NCI-H524 treated with DMSO at 0.1 percent for 48 hours (cell line): ENCODE results near the gene EPN1.

Experiments
- DNase-seq: peaks from one replicate; lab custom pipeline; 2025; lab: John Stamatoyannopoulos, UW

The EPN1 gene

DNA sequence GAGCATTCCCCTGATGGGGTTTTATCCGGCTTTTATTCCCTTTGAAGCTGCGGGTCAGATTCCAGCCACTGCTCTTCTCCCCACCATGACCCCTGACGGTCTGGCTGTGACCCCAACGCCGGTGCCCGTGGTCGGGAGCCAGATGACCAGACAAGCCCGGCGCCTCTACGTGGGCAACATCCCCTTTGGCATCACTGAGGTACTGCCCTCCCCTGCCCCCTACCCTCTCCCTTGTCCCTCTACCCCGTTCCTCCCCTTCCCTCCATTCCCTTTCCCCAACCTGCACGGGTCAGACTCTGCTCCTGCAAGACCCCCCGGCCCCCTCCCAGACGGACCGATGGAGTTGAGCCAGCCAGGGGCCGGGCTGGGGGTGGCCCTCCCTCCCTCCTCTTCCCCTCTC is 14.0 kb upstream of the EPN1 start:
- no peak for DNase-seq

DNA sequence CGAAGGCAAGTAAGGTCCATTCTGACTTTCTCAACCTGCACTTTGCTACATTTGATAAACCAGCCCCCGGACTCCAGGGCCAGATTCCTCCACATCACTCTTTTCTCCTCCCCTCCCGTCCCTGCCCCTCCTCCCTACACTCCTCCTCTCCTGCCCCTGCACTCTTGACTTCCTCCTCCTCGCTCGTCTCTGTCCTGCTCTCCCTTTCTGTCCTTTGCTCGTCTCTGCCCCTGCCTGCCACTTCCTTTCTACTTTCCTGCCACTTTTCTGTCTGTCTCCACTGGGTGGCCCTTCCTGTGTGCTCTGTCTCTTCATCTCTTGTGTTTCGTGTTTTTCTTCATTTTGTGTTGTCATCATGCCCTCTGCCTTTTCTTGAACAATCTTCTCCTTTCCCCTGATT is 13.2 kb upstream of the EPN1 start:
- DNase-seq = no peak

DNA sequence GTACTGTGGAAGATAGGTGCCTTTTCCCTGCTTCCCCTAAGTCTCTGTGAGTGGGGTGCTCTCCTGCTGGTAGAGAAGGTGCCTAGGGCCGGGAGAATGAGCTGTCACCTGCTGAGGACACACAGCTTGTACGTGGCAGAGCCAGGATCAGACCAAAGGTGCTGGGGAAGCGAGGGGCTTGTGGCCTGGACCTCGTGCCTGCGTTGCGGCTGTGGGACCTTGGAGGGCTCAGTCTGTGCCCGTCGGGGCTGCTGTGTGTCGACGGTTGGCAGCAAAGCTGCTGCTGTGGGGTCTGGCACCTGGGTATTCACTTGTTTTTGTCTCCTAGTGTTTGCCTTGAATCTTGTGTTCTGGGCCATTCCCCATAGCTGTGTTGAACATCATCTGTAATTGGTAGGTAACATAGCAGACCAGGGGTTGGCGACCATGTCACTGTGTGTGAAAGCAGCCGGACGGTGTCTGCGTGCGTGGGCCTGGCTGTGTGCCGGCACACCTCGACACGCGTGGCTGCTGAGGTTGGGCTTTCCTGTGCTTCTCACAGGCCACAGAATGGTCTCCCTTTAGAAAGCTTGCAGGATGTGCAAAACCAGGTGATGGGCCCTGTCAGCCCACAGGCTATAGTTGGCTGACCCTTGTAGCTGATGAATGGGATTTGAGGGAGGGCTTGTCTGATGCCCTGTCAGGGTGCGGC is 11.0 kb upstream of the EPN1 start:
- no peak for DNase-seq

DNA sequence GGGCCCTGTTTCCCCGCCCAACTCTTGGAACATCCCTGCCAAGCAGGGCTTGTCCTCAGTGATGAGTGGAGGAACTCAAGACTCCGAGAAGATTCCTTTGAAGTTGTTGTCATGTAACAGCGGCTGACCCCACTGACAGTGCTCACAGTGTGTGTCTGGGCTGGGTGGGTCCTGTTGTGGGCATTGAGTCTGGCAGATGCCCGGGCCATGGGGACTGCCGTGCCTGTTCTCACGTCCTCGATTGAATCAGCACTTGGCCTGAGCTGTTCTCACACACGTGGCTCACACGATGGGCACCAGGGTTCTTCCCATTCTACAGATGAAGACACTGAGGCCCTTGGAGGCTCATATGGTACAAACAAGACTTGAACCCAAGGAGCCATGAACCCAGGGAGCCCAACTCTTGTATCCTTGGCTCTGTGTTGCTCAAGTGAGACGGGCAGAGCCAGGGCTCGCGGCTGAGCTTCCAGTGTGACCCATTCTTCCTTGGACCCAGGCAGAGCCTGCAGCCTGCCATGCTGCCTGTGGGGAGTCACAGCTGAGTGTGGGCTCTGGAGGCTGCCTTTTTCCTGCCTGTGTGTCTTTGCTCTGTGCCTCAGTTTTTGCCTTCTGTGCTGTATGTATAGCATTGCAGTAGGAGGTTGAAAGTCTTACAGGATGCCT is 8.6 kb upstream of the EPN1 start:
- no peak for DNase-seq

DNA sequence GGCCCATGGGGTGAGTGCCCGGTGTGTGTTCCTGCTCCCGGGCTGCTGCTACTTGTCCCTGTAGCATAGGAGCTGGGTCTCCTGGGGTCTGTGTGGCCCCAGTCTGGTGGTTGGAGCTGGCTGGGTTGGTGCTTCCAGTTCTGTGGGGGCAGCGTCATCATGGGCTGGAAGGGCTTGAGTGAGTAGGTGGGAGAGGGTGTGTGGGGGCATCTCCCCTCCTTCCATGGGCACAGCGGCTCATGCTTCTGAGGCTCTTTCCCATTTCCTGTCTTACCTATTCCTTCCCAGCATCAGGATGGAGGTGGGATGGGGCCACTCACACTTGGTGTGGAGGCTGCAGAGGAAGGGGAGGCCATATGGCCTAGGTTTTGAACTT is 8.0 kb upstream of the EPN1 start:
- DNase-seq = no peak

DNA sequence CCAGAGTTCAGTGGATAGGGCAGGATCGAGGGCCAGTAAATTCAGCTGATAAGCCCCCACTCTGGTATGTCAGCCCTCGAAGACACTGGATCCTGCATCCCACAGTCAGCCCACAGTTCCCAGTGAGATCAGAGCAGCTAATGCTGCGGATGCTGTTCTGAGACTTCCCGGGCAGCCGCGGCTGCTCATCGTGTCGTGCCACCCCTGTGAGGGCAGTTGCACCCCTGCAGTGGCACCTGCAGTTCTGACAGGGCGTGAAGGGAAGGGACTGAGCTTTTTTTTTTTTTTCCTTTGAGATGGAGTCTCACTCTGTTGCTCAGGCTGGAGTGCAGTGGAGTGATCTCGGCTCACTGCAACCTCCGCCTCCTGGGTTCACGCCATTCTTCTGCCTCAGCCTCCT is 7.5 kb upstream of the EPN1 start:
- no peak for DNase-seq

DNA sequence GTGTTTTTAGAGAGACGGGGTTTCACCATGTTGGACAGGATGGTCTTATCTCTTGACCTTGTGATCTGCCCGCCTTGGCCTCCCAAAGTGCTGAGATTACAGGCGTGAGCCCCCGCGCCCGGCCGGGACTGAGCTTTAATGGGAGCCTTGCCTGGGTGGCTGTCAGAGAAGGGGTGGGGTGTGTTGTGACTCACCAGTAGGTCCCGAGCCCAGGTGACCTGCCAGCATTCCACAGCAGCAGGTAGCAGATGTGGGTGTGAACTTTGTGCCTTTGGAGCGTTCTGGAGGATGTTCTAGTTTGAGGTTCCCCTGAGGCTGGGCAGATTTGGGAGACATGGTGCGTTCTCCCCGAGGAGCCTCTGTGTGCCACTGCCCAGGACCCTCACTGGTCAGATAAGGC is 7.1 kb upstream of the EPN1 start:
- no peak for DNase-seq

DNA sequence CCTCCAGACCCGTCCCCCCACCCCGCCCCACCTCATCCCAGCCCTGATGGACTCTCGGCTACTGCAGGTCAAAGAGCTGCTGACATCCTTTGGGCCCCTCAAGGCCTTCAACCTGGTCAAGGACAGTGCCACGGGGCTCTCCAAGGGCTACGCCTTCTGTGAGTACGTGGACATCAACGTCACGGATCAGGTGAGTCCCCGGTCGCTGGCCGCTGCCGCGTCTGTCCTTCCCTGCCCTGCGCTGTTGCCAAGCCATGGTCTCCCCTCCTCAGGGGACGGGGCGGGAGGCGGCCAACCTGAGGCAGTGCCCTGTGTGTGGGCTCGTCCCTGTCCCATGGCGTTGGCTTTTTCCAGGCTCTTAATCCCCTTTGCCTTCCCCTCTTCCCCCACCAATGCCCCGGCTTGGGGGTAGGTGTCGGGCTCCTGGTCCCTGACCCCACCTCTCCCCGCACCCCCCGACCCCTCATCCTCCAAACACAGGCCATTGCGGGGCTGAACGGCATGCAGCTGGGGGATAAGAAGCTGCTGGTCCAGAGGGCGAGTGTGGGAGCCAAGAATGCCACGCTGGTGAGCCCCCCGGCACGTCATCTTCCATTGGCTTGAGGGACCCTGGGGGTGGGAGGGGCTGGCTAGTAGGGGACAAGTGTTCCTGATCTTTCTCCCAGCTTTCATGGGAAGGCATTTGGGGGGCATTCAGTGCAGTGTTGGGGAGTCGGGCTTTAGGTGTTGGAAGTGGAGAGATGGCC is 6.2 kb upstream of the EPN1 start:
- no peak for DNase-seq

DNA sequence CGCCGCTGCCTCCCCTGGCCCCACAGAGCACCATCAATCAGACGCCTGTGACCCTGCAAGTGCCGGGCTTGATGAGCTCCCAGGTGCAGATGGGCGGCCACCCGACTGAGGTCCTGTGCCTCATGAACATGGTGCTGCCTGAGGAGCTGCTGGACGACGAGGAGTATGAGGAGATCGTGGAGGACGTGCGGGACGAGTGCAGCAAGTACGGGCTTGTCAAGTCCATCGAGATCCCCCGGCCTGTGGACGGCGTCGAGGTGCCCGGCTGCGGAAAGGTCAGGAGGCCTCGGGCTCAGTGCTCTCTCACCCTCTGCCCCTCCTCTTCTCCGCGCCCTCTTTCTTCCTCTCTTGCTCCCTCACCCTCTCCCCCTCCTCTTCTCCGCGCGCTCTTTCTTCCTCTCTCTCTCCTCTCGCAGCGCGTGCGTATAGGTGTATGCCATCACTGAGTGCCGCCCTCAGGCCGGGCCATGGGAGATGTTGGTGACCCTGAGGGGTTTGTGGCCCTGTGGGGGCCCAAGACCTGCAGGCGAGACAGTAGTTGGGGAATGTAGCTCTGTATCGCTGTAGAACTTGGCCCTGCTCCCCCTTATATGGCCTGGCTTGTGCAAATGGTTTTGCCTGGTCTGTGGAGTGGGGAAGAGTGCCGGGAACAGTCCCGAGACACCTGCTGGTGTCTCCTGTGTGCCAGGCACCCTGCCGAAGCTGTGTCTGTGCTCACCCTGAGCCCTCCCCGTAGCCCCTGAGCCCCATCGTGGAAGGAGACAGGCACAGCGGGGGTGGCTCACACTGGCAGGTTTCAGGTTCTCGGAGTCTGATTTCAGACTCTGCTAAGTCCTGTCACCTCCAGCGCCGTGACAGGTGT is 5.4 kb upstream of the EPN1 start:
- no peak for DNase-seq

DNA sequence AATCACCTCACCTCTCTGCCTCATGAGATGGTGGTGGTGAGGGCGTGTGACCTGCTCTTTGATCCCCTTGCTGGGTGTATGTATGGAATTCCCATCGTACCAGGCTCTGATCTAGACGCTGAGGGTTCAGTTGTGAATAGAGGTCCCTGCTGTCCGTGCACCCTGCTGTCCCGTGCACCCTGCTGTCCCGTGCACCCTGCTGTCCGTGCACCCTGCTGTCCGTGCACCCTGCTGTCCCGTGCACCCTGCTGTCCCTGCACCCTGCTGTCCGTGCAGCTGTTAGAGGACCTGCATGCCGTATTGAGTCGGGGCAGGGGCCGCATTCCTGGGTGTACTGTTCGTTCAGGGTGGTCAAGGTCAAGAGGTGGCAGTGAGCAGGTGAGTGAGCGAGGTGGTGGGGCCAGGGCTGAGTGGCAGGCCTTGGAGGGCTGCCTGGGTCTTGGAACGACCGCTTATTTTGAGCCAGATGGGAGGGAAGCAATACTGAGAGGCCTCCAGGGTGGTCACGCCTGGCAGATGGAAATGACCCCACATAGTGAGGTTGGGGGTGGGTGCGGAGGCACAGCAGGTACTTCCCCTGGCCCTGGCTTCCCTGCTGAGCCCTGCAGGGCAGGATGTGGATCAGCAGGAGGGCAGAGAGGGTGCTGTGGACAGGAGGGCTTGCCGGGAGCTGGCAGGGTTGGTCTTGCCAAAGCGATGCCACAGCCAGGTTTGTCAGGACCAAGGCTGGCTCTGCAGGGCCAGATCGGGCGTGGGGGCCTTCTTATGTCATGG is 4.6 kb upstream of the EPN1 start:
- DNase-seq = no peak

DNA sequence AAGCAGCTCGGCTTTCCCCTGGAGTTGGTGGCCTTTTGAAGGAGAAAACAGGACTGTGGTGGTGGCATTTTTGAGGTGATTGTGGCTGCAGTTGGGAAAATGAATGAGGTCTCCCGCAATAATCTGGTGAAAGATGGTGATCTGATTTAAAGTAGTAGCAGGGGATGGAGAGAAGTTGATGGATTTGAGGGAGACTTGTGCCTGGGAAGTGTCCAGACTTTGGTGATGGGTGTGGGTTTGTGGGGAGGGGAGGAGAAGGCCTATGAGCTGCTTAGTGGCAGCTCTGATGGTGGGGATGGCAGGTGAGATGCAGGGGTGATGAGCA is 4.0 kb upstream of the EPN1 start:
- no peak for DNase-seq

DNA sequence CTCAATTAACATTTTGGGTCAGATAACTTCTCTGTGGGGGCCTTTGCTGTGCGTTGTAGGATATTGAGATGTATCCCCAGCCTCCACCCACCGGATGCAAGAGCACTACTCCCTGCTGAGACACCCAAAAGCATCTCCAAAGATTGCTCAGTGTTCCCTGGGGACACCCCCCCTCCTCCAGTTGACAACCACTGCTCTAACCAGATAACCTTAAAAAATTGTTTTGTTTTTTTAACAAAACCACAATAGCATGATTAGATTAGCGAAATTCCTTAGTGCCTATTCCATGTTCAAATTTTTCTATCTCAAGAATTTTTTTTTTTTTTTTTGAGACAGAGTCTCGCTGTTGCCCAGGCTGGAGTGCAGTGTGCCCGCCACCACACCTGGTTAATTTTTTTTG is 2.6 kb upstream of the EPN1 start:
- no peak for DNase-seq

DNA sequence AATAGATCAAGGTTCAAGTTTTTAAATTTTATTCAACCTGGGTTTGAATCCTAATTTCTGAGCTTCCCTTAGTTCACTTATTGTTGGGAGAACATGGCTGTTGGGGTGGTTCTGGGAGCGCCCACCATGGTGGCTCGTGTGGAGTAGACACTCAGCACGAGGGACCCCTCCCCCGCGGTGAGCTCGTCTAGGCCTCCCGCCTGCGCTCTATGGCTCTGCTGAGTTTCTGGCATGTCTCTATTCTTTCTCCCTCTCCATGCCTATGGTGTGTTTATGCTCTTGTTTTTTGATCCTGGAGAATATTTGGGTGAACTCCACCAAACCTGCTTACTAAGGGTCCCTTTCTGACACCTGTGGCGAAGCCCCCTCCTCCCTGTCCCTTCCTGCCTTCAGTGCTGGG is 1.6 kb upstream of the EPN1 start:
- DNase-seq = no peak

DNA sequence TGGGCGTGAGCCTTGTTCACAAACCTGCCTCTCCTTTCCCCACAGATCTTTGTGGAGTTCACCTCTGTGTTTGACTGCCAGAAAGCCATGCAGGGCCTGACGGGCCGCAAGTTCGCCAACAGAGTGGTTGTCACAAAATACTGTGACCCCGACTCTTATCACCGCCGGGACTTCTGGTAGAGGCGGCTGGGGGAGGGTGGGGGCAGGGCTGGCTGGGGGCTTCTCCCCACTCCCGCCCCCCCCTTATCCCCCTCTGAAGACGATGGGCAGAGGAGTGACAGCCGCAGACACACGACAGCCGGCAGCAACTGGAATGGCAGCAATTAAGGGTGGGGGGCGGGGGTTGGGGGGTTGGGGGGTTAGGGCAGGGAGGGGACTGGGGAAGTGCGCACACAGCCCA is 1.1 kb upstream of the EPN1 start:
- DNase-seq = no peak

DNA sequence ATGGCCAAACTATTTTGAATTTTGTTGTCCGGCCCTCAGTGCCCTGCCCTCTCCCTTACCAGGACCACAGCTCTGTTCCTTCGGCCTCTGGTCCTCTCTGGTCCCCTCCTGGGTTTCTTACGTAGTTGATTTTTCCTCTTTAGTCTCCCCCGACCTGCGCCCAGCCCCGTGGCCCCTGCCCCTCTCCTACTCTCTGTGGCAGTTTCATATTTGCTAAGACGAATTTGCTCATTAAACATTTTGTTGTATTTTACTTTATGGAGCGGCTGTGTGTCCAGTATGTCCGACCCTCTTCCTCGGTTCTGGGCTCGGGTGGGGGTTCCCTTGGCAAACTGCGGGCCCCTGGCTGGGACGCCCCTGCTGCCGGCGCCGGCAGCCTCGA is 576 bp upstream of the EPN1 start:
- DNase-seq = no peak

DNA sequence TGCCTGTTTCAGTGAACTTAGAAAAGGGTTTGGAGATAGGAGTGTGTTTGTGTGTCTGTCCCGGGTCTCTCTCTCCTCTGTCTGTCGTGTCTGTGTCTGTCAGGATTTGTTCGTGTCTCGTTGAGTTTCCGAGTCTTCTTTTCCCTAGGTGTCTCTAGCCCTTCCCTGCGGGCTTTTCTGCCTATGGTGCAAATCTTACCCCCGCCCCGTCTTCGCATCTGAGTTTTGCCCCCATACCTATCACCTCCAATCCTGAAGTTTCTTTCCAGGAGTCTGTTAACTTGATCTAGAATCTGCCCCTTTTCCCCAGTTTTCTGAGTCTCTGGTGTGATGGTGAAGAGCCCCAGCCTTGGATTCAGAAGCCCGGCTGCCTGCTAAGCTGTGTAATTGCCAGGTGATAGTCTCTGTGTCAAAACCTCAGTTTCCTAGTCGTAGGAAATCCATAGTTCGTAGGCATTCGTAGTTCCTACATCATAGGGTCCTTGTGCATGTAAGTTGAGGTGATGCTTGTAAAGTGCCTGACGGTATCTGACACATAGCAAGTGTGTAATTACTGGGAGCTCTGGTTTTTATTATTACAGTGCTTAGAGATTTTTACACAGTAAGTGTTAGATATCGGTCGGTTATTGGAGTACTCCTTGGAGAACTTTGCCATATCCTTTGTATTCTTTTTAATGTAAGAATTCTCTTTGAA is 782 bp downstream of the EPN1 start:
- no peak for DNase-seq

DNA sequence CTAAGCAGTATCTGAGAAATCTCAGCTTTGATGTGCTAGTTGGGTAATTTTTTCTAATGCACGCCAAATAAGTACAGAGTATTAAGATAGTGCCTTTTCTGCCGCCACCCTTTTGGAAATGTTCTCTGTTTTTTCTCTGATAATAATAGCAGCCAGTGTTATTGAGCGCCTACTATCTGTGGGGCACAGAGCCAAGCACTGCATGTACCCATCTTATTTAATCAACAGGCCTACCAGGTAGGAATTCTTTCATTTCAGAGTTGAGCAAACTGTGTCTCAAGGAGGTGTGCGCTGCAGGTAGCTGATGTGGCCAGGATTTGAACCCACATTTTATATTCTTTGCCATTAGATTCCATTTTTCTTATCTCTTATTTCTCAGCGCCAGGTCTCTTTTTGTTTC is 1.4 kb downstream of the EPN1 start:
- DNase-seq = no peak

DNA sequence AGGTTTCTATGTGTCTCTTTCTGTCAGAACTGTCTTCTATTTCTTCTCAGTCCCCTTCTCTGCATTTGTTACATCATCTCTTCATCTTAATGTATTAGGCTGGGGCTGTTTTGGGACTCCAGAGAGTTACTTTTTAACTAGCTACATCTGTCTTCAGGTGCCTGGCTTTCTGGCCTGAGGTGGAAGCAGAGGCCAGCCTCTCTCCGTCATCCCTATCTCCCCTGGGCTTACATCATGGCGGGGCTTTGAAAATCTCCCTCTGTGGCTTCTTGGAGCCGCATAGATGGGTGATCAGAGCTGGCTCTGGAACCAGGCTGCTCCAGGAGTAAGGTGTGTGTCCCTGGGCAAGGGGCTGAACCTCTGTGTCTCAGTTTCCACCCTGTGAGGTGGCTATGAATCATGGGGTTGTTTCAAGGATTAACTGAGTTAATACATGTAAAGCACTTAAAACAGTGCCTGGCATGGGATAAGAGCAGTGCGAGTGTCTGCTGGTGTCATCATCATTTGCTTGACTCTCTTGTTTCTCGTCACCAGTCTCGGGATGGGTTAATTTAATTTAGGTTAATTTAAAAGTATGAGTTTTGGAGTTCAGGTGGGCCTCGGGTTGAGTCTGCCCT is 2.0 kb downstream of the EPN1 start:
- no peak for DNase-seq

DNA sequence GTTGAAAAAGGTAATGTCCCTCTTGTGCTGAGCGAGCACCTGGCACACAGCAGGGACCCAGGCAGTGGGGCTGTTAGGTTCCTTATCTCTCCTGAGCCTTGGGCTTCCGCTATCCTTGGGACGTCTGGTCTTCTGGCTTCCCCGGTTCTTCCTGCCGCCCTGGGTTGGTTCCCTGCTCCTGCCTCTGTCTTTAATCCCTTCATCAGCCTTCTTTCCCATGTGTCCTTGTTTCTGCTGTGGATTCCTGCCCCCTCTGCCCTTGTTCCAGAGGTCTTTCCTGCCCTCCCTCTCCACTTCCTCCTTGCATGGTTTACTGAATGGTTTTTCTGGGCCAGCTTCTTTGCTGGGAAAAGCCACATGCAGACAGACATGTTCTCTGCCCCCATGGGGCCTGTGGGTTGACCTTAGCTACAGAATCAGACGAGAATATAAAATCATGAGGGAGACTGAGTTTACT is 2.6 kb downstream of the EPN1 start:
- no peak for DNase-seq

DNA sequence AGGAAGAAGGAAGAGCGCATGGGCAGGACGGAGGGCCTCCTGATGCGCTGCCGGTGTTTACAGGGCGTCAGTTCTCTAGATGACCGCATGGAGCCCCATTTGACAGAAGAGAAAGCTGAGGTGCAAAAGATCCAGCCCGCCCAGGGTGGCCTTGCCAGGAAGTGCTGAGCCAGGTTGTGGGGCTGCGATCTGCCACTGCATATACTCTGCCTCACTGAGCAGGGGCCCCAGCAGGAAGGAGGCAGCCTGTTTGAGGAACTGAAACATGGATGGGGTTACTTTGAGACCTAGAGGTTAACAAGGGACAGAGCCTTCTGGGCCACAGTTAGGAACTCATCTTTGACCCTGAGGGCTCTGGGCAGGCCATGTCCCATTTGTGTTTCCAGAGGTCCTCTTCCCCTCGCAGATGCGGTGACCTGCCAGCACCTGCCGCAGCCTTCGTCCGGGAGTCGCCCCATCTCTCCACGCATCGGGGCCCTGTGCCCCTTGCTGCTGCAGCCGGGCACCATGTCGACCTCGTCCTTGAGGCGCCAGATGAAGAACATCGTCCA is 3.2 kb downstream of the EPN1 start:
- DNase-seq = no peak
